ENCODE measurements around the gene PRSS21.

PRSS21 gene

DNA sequence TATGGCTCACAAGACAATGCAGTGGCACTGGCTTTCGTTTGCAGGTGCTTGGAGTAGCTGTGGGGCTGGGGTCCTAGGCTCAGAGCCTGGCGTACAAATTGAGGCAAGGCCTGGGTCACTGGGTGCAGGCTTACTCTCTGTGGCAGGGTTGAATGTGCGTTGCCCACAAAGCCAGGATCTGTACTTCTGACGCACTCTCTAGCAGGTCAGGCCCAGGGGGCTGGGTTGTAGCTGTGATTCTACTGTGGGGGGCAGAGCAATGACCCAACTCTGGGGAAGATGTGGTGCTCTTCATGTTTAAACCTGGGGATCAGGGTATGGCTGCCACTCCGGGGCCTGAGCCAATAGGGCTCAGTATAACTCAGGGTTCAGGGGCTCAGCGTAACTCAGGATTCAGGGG, 6.4 kb upstream of the PRSS21 start:
- no peaks in the 10 kb centered on the region for H3K9me3 Mint-ChIP-seq
- no peak overlapping the region for H3K4me3 Mint-ChIP-seq
- no peak overlapping the region for H3K27ac Mint-ChIP-seq
- no peak for DNase-seq
- H3K27me3 Mint-ChIP-seq: peaks cover 30% of the 10 kb centered on the region
- no peaks in the 10 kb centered on the region for H3K4me1 Mint-ChIP-seq (ENCODE audit: low read depth)
- no peaks in the 10 kb centered on the region for H3K36me3 Mint-ChIP-seq (ENCODE audit: low read depth)

DNA sequence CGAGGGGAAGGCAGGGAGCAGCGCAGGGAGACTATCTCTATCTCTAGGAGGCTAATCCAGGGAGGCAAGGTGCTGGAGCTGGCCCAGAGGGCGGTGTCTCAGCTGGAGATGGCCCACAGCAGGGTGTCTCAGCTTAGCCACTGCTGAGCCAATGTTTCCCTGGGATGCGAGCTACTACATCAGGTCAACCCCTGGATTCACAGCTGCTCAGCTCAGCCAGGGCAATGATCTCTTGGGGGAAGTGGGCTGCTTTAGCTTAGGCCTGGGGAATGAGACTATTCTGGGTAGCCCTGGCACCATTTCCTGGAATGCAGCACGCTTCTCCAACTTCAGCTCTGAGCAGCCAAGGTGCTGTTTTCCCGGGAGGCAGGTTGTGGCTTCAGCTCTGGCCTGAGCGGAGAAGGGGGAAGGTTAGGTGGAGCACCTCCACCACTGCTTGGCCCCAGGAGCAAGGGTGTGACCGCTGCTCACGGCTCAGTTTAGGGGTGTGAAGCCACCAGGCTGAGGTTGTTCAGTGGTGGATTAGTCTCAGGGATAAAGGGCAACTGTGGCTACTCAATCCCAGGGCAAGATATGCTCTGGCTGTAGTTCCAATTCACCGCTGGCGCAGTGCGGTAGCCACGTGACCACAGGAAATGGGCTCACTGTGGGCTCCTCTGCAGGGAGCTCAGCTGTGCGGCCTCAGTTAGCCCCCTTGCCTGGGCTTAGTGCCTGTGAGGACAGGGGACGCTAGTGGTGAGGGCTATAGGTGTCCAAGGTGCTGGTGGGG, 5.2 kb upstream of the PRSS21 start:
- no peak for DNase-seq
- Mint-ChIP-seq H3K27me3 (peaks cover 25% of the 10 kb centered on the region), H3K9me3 (no peaks in the 10 kb centered on the region)

DNA sequence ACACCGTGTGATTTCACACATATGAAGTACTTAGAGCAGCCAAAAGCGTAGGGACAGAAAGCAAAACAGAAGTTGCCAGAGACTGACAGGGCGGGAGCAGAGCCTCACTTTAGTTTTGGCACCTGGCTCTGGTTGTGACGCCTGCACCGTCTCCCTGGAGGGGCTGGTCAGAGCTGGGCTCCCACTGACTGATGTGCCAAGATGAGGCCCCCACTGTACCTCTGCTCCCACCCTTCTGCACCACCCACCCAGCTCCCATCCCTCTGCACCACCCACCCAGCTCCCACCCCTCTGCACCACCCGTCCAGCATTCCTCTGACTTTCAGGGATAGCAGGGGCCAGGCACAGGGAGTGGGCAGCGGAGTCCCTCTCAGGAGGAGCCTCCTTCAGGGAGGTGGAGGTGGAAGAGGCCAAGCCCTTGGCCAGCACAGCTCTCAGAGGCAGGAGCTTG, 3.2 kb upstream of the PRSS21 start:
- no peaks in the 10 kb centered on the region for H3K36me3 Mint-ChIP-seq (ENCODE audit: low read depth)
- H3K4me3 Mint-ChIP-seq: no peak overlapping the region
- no peaks in the 10 kb centered on the region for H3K9me3 Mint-ChIP-seq
- no peak for DNase-seq
- H3K4me1 Mint-ChIP-seq (ENCODE audit: low read depth): peaks cover 2% of the 10 kb centered on the region
- H3K27me3 Mint-ChIP-seq: peaks cover 16% of the 10 kb centered on the region
- H3K27ac Mint-ChIP-seq: no peak overlapping the region

More for the DNA sequence above, 5.2 kb upstream of the PRSS21 start:
- Mint-ChIP-seq H3K27ac (no peak overlapping the region), H3K4me1 (ENCODE audit: low read depth) (no peaks in the 10 kb centered on the region), H3K4me3 (no peak overlapping the region), H3K36me3 (ENCODE audit: low read depth) (no peaks in the 10 kb centered on the region)

DNA sequence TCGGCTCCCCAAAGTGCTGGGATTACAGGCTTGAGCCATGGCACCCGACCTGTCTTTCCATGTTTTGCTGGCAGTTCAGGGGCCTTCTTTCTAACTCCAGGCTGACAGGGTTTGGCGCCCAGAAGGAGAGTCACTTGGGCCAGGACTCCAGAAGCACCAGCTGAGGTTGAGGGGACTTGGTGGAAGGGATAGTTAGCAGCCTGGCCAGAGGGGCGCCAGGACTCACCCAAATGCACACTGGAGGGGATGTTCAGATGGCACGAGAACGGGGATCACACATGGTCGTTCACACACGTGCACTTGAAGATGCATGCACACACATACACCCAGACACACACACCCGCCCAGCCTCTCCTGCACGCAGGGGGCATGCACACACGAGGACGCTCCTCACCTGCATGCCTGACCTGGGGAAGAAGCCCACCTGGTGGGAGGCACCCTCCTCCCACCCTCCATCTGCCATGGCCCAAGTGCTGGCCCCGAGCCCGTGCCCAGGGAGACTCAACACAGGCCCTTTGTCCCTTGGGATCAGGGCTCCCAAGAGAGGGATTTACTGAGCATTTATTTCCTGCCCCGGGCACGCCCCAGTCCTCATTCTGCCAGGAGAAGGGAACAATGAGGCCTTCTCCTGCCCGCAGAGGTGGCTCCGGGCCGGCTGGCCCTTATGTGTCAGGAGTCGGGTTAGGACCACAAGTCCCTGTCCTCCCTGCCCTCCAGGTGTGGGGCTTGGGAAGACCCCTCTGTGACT, 2.3 kb upstream of the PRSS21 start:
- Mint-ChIP-seq H3K9me3 (no peaks in the 10 kb centered on the region), H3K27me3 (peaks cover 16% of the 10 kb centered on the region), H3K27ac (no peak overlapping the region), H3K36me3 (ENCODE audit: low read depth) (no peaks in the 10 kb centered on the region), H3K4me1 (ENCODE audit: low read depth) (peaks cover 2% of the 10 kb centered on the region), H3K4me3 (no peak overlapping the region)
- DNase-seq: no peak

DNA sequence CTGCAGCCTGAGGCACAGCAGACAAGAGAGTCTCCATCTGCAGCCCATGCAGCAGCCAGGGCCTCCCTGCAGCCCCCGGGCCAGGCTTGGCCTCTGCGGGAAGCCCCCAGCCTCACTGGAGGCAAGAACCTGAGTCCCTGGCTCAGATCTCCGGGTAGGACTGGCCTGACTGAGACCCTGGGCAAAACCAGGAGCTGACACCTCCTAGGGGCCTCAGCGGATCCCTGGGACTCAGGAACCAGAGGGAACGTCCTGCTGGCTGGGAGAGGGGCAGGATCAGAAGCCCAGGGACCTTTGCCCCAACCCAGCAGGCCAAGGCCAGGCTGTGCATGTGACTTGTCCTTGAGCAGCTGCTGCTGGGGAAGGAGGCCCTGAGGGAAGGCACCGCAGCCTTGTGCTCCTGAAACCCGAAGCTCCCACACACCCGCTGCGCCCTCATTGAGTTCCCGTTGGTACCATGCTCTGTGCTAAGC, 1.7 kb upstream of the PRSS21 start:
- peaks cover 2% of the 10 kb centered on the region for H3K4me1 Mint-ChIP-seq (ENCODE audit: low read depth)
- no peaks in the 10 kb centered on the region for H3K9me3 Mint-ChIP-seq
- H3K36me3 Mint-ChIP-seq (ENCODE audit: low read depth): no peaks in the 10 kb centered on the region
- no peak overlapping the region for H3K27ac Mint-ChIP-seq
- no peak overlapping the region for H3K4me3 Mint-ChIP-seq
- H3K27me3 Mint-ChIP-seq: peaks cover 12% of the 10 kb centered on the region
- DNase-seq: no peak

DNA sequence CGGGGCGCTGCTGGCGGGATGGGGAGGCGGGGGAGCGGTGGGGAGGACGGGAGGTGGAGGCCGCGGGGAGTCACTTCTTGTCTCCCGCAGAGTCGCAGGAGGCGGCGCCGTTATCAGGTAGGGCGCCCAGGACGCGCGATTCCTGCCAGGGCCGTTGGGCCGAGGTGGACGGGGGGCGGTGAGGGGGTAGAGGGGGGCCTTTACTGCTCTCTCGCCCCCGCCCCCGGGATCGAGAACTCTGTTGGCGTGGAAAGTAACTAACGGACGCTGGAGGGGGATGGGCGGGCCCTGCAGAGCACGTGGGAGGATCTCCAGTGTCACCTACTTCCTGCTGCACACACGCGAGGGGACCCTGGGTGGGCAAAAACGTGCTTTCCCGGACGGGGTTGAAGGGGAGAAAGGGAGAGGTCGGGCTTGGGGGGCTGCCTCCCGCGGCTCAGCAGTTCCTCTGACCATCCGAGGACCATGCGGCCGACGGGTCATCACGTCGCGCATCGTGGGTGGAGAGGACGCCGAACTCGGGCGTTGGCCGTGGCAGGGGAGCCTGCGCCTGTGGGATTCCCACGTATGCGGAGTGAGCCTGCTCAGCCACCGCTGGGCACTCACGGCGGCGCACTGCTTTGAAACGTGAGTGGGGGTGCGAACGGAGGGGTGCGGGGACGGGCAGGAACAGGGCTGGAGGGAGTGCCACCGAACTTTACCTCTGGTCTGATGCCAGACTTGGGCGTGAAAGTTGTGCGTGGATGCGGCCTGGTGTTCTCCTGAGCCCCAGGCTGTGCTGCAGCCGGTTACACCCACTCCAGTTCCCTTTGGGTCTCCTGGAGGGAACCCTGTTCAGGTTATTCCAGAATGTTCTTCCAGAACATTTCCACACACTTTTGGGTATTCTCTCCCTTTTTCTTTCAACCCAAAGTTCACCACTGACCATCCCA, 569 bp downstream of the PRSS21 start:
- Mint-ChIP-seq H3K27me3 (no peaks in the 10 kb centered on the region), H3K4me1 (ENCODE audit: low read depth) (peaks cover 2% of the 10 kb centered on the region), H3K27ac (peak overlapping the region; percentile 50), H3K36me3 (ENCODE audit: low read depth) (no peaks in the 10 kb centered on the region), H3K9me3 (no peaks in the 10 kb centered on the region), H3K4me3 (peak overlapping the region; percentile 75)
- peak; percentile 51 for DNase-seq

DNA sequence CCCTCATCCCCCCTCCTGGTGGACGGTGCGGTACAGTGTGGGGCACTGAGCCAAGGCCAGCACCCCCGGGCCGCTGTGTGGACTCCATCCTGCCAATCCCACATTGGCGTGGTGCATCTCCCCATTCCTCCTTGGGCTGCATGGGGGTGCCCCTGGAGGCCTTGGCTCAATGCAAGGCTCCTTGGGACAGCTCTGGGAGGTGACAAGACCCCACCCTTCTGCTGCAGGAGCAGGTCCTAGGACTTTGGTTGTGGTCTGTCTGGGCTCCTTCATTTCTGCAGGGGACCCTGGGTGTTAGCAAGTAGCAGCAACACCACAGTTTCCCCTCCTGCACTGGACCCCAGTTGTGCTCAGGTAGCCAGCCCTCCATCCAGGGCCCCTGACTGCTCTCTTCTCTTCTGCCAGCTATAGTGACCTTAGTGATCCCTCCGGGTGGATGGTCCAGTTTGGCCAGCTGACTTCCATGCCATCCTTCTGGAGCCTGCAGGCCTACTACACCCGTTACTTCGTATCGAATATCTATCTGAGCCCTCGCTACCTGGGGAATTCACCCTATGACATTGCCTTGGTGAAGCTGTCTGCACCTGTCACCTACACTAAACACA, 1.3 kb downstream of the PRSS21 start:
- Mint-ChIP-seq H3K27ac (no peak overlapping the region), H3K4me3 (peak overlapping the region; percentile 75), H3K4me1 (ENCODE audit: low read depth) (peaks cover 2% of the 10 kb centered on the region), H3K36me3 (ENCODE audit: low read depth) (no peaks in the 10 kb centered on the region), H3K27me3 (no peaks in the 10 kb centered on the region), H3K9me3 (no peaks in the 10 kb centered on the region)
- no peak for DNase-seq

DNA sequence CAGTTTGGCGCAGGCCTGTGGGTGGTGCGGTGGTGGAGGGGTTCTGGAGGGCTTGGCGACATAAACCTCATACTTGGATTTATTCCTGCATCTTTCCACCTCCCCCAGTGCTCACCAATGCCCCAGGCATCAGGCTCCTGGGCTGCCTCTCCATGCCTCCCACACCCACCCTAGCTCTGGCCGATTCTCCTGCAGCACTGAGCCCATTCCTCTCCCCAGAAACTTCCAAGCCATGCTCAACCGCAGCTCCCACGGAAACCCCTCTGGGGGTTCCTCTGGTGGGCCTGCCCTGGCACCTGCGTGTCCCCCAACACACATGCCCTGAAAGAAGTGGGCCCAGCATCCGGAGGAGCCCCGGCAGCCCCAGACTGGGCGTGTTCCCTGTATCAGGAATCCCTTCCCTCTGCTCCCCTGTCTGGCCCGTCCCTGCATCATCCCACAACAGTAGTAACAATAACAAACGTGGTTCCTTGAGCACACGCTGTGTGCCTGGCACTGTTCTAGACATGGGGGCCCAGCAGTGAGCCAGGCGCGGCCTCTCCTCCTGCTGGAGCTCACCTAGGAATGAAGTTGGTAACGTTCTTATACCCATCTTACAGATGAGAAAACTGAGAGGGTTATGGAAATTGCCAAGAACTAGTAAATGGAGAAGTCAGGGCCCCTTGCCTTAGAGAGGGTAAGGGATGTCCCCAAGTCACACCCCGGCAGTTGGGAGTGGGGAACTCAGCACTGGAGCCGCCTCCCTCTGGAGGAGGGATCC, 2.3 kb downstream of the PRSS21 start:
- no peaks in the 10 kb centered on the region for H3K9me3 Mint-ChIP-seq
- H3K4me3 Mint-ChIP-seq: no peak overlapping the region
- H3K27ac Mint-ChIP-seq: no peak overlapping the region
- peaks cover 2% of the 10 kb centered on the region for H3K4me1 Mint-ChIP-seq (ENCODE audit: low read depth)
- no peaks in the 10 kb centered on the region for H3K36me3 Mint-ChIP-seq (ENCODE audit: low read depth)
- no peaks in the 10 kb centered on the region for H3K27me3 Mint-ChIP-seq
- DNase-seq: no peak

DNA sequence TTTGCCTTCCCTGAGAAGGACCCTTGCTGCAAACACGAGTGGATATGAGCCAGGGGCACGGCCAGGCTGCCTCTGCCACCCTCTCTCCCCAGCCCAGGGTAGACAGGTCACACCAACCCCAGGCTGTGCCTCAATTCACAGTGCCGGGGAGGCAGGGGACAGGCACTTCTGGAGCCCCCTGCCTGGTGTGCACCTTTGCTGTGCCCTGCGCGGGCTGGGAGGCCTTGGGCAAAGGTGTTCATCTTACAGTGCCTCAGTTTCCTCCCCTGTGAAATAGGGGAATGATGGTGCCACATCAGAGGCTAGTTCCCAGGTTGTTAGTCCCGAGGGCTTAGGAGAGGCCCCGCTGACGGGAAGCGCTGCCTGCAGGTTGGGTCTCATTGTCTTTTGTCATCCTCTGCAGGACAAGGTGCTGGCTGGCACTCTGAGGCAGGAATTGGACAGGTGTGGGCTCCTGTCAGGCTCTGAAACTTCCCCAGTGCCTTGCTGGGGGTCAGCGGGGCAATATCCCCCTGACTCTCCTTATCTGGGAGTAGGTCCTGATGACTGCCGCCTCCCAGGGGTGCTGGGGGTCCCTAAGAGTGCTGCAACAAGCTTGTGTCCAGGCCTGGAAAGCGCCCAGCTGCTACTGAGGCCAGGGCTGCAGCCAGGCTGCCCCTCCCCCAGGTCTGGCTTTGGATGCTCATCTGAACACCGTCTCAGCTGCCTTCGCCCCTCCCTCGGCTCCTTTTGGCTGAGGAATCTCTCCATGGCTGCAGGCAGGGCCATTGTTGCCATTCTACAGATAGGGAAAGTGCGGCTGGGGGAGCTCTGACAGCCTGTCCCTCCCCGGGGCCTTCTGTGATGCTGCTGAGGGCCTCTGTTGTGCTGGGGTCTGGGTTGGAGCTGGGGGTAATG, 3.1 kb downstream of the PRSS21 start:
- H3K4me1 Mint-ChIP-seq (ENCODE audit: low read depth): peaks cover 2% of the 10 kb centered on the region
- H3K9me3 Mint-ChIP-seq: no peaks in the 10 kb centered on the region
- no peak overlapping the region for H3K27ac Mint-ChIP-seq
- H3K27me3 Mint-ChIP-seq: no peaks in the 10 kb centered on the region
- DNase-seq: no peak
- H3K36me3 Mint-ChIP-seq (ENCODE audit: low read depth): no peaks in the 10 kb centered on the region
- H3K4me3 Mint-ChIP-seq: no peak overlapping the region

DNA sequence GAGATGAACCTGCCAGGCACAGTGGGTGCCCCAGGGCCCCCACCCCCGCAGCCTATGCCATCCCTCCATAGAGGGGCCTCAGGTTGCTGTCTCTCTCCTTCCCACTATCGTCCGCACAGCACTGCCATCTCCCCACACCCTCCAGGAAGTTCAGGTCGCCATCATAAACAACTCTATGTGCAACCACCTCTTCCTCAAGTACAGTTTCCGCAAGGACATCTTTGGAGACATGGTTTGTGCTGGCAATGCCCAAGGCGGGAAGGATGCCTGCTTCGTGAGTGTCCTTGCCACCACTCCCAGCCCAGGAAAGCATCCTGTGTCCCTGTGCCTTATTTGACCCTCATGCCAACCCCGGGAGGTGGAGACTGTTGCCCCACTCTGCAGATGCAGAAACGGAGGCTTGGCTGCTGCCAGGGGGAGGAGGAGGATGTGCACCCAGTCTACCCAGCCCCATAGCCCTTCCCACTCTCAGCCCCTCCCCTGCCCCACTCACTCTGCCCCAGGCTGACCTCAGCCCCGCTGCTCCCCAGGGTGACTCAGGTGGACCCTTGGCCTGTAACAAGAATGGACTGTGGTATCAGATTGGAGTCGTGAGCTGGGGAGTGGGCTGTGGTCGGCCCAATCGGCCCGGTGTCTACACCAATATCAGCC, 3.9 kb downstream of the PRSS21 start:
- no peaks in the 10 kb centered on the region for H3K27me3 Mint-ChIP-seq
- no peak overlapping the region for H3K27ac Mint-ChIP-seq

DNA sequence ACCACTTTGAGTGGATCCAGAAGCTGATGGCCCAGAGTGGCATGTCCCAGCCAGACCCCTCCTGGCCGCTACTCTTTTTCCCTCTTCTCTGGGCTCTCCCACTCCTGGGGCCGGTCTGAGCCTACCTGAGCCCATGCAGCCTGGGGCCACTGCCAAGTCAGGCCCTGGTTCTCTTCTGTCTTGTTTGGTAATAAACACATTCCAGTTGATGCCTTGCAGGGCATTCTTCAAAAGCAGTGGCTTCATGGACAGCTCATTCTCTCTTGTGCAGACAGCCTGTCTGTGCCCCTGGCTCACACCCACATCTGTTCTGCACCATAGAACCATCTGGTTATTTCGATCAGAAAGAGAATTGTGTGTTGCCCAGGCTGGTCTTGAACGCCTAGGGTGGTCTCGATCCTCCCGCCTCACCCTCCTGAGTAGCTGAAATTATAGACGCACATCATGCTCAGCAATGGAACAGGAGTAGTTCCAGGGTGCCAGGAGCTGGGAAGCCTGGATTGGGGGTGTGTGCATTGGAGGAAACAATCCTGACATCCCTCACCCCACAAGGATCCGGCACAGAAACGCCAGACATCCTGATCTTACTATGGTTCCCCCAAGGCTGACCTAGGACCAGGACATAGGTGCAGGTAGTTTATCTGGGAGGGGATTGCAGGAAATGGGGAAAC, 4.6 kb downstream of the PRSS21 start:
- Mint-ChIP-seq H3K4me1 (ENCODE audit: low read depth) (peaks cover 2% of the 10 kb centered on the region), H3K27me3 (no peaks in the 10 kb centered on the region), H3K9me3 (no peaks in the 10 kb centered on the region), H3K36me3 (ENCODE audit: low read depth) (no peaks in the 10 kb centered on the region), H3K4me3 (no peak overlapping the region), H3K27ac (no peak overlapping the region)
- DNase-seq: no peak

More for the DNA sequence above, 3.9 kb downstream of the PRSS21 start:
- Mint-ChIP-seq H3K4me3 (no peak overlapping the region), H3K36me3 (ENCODE audit: low read depth) (no peaks in the 10 kb centered on the region), H3K9me3 (no peaks in the 10 kb centered on the region), H3K4me1 (ENCODE audit: low read depth) (peaks cover 2% of the 10 kb centered on the region)
- no peak for DNase-seq

DNA sequence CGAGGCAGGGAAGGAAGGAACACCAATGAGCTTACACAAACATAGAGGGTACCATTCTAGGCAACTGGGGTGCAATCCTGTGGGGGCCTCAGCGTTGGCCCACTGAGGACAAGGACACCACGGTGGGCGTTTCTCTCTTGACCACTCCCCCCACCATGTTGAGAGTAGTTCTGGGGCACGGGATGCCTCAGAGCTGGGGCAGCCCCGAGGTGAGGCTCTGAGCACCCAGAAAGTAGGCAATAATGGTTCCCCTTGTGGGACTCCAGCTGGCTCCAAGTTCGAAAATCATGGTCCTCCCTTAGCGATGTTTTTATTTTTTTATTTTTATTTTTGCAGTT, 5.1 kb downstream of the PRSS21 start:
- Mint-ChIP-seq H3K27ac (no peak overlapping the region), H3K4me3 (no peak overlapping the region), H3K4me1 (ENCODE audit: low read depth) (peaks cover 2% of the 10 kb centered on the region), H3K36me3 (ENCODE audit: low read depth) (no peaks in the 10 kb centered on the region), H3K27me3 (no peaks in the 10 kb centered on the region), H3K9me3 (no peaks in the 10 kb centered on the region)
- DNase-seq: no peak

Measured in activated T-cell treated with anti-CD3 and anti-CD28 coated beads, Interleukin-2, amount 50 U/mL, for 24 hours (primary cell).